H1 (cell line): Measurements from ENCODE around the gene ENO2. TPM values are rescaled to one million over a fixed set of nuclear protein-coding genes. Genes with fewer than 3 reads are reported as not detected.

Experiments used
- BACH1 ChIP-seq: IDR thresholded peaks from 2 replicates; pipeline ENCODE4 v1.6.1; 2012; ENCODE audit warnings: low read length, improper control_type of control experiment
- BCL11A ChIP-seq, 2 experiments: IDR thresholded peaks; one replicate each; pipeline ENCODE4 v1.6.1; 2011; ENCODE audit warnings: low read depth in 2 of 2, low read length in 2 of 2, mild to moderate bottlenecking in 2 of 2
- CBX5 ChIP-seq: fragments of 300-800, 300-1000 bp; sonication (generic); IDR thresholded peaks from 2 replicates; pipeline ENCODE4 v1.7.1; 2016; ENCODE audit warnings: antibody characterized with exemption, low read length, low read depth
- GABPA ChIP-seq: IDR thresholded peaks from 2 replicates; pipeline ENCODE4 v1.6.1; 2011; ENCODE audit warnings: mild to moderate bottlenecking, low read length, moderate library complexity, borderline replicate concordance; ENCODE audit not compliant: insufficient read depth
- GTF2F1 ChIP-seq: IDR thresholded peaks from 2 replicates; pipeline ENCODE4 v1.6.1; 2012; ENCODE audit warnings: low read depth, low read length, improper control_type of control experiment, borderline replicate concordance
- HDAC2 ChIP-seq, 2 experiments: fragments of 300-600 bp in 1 of 2; sonication (generic) in 1 of 2; IDR thresholded peaks; 2 replicates each; pipeline ENCODE4 v1.6.1; 2011 to 2012; ENCODE audit warnings: low read depth in 2 of 2, low read length in 2 of 2, mild to moderate bottlenecking in 2 of 2, moderate library complexity in 2 of 2, borderline replicate concordance in 1 of 2, inconsistent platforms in 1 of 2
- KDM1A ChIP-seq: fragments of 200-600, 300-600 bp; sonication (generic); IDR thresholded peaks from 2 replicates; pipeline ENCODE4 v1.7.1; 2016; ENCODE audit warnings: mild to moderate bottlenecking, low read length, borderline replicate concordance
- MAFK ChIP-seq: IDR thresholded peaks from 2 replicates; pipeline ENCODE4 v1.6.1; 2012; ENCODE audit warnings: low read depth, mild to moderate bottlenecking, improper control_type of control experiment, low read length
- NRF1 ChIP-seq: IDR thresholded peaks from 2 replicates; pipeline ENCODE4 v1.6.1; 2011; ENCODE audit warnings: mild to moderate bottlenecking, low read depth, low read length, improper control_type of control experiment
- SAP30 ChIP-seq: fragments of 300-600 bp; sonication (generic); IDR thresholded peaks from 2 replicates; pipeline ENCODE4 v1.7.1; 2012; ENCODE audit warnings: low read length, moderate library complexity, mild to moderate bottlenecking, inconsistent platforms; ENCODE audit not compliant: insufficient read depth, insufficient replicate concordance
- SP4 ChIP-seq: IDR thresholded peaks from 2 replicates; pipeline ENCODE4 v1.6.1; 2012; ENCODE audit warnings: low read length, inconsistent platforms
- YY1 ChIP-seq: IDR thresholded peaks from 2 replicates; pipeline ENCODE4 v1.6.1; 2011; ENCODE audit warnings: low read depth, mild to moderate bottlenecking, low read length
- polyA plus RNA-seq, 7 experiments: library from polyadenylated mRNA; depleted of rRNA in 3 of 7; stranded (reverse) in 5 of 7; unstranded in 2 of 7; fragments of >200 nt in 5 of 7; fragments of 200-250 nt in 2 of 7; gene quantifications; 1 replicate in 5 of 7; 2 replicates in 1 of 7; 4 replicates in 1 of 7; pipeline versions ENCODE4 v1.2.1 to v1.2.3, GENCODE V29; 2011 to 2013; ENCODE audit warnings: missing spikeins in 2 of 7, mixed read lengths in 2 of 7
- total RNA-seq: library from RNA; stranded (reverse); fragmentation: NEBNext Ultra II Directional; extraction: Animal tissue kit (Norgen Biotek cat#: 25700); gene quantifications from 2 replicates; pipeline ENCODE4 v1.2.1, GENCODE V29; 2021

The ENO2 gene
- total and polyA plus RNA-seq, 2 of the 8 experiments (the other 6 are each of a cell fraction or from before 2014, with no cell fraction given) = 92.4 to 102 TPM

DNA sequence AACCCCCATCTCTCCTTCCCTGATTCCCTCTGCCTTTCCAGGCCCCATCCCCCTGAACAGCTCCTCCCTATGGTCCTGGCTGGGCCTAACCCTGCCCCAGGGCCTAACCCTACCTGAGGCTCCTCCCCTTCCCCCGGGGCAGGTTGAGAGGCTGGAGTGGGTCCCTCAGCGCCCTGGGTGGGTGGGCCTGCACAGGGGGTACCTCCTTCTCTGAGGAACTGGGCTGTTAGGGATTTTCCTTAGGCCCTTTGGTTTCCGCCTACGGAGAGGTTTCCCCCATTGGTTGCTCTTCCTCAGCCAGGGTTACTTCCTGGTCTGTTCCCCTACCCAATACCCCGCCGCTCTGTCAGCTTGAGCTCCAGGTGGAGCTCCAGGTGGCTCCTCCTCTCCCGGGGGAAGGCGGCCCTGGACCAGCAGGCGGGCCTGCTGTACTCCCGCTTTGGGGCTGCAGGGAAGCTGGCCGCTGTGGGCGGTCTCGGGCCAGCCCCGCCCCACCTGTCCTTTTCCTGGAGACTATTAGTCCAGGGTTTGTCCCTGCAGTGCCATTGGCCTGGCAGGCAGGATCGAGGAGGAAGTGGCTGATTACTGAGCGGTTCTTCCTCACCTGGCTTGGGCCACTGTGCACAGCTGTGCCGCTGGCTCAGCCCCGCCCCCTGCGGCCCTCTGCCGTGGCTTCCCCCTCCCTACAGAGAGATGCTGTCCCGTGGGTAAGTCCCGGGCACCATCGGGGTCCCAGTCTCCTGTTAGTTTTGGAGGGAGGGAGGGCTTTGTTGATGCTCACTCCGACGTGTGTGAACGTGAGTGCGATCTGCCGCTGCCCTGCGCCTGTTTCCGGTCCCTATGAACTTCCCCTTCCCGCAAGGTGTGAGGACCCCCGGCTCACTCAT, 31.9 kb downstream of the ENO2 start (continued):
- no peak for TF ChIP-seq BACH1
- TF ChIP-seq GTF2F1 = no peak; the same call in 1 of the 2 replicates
- no peak for TF ChIP-seq NRF1
- TF ChIP-seq HDAC2 (IDR thresholded peaks at IDR 0.05; ENCODE audit: borderline replicate concordance in 1 of 2, low read depth in 2 of 2, low read length in 2 of 2) = 0 out of 4 replicates have a peak, but pooled peaks of 1 of the 2 experiments have one; percentile 57
- no peak for TF ChIP-seq BCL11A (IDR thresholded peaks at IDR 0.05; ENCODE audit: low read depth in 2 of 2, low read length in 2 of 2)
- TF ChIP-seq KDM1A = no peak
- TF ChIP-seq MAFK = no peak
- no peak for TF ChIP-seq CBX5
- TF ChIP-seq GABPA = no peak
- peak; percentile 44 for TF ChIP-seq SAP30
- no peak for TF ChIP-seq SP4
- TF ChIP-seq YY1 = 0 out of 2 replicates have a peak, but pooled peaks have one; percentile 17
